NCI-H226 (cell line): ENCODE measurements around the gene CNTNAP3B.
"Not testable (repeated sequence)": the region's sequence is repeated elsewhere in the genome, so short reads cannot be mapped to it uniquely, and the experiment has no call there.

ENCODE experiments used
- DNase-seq: peaks from one replicate; pipeline ENCODE4 v3.0.0-alpha.2; 2015

The CNTNAP3B gene

GRCh38 chr9:42129073-42129729 lies at the start of gene CNTNAP3B:
Gene CNTNAP3B, minus strand, starts transcription at chr9:42129426. Its CDS starts 332 bp downstream, at chr9:42129094.
- not testable (repeated sequence) for DNase-seq

GRCh38 chr9:42160299-42160698 lies 31.1 kb upstream of the CNTNAP3B start:
- not testable (repeated sequence) for DNase-seq

- DNase-seq = not testable (repeated sequence)
These were observed 2.0 kb downstream of the CNTNAP3B start for GRCh38 chr9:42127056-42127841.

DNA sequence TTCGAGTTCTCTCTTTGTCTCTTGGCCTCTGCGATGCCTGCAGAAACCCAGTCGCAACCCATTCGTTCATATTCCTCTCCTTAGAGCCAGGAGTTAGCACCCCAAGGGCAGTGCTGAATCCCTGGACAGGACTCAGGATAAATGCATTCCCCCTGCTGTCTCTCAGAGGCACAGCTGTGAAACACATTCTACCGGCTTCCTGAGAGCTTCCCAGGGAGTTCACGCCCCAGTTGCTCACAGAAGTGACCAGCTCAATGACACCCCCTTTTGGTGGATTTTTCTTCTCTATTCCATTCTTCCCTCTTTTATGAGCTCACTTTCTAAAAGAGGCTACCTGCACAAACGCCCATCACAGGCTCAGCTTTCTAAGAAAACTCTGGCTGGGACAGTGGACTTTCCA lies 8.2 kb downstream of the CNTNAP3B start:
- not testable (repeated sequence) for DNase-seq

- DNase-seq = not testable (repeated sequence)
These were observed 33.3 kb downstream of the CNTNAP3B start for GRCh38 chr9:42095929-42096328.

GRCh38 chr9:42084559-42084952 lies 44.7 kb downstream of the CNTNAP3B start:
- DNase-seq = not testable (repeated sequence)

- DNase-seq = not testable (repeated sequence)
These were observed 45.2 kb downstream of the CNTNAP3B start for GRCh38 chr9:42083877-42084558.

DNA sequence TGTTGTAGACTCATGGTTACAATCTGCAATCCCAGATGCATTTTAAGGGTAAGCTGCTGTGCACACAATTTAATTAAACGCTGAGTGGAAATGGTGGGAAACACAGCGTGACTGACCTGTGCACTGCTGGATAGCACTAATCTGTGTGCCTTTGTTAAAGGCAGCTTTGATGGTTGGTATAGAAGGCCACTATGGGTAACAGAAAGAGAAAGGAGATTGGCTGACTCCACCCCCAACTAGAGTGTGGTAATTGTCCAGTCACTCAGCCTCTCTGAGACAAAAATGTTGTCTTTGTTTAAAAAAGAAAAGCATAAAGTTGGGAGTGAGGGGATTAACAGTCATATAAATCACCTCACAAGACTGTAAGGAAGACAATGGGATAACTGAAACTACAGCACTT lies 48.9 kb downstream of the CNTNAP3B start:
- DNase-seq = not testable (repeated sequence)

GRCh38 chr9:42074868-42075267 lies 54.4 kb downstream of the CNTNAP3B start:
- not testable (repeated sequence) for DNase-seq

GRCh38 chr9:42071026-42071425 lies 58.2 kb downstream of the CNTNAP3B start:
- not testable (repeated sequence) for DNase-seq

DNA sequence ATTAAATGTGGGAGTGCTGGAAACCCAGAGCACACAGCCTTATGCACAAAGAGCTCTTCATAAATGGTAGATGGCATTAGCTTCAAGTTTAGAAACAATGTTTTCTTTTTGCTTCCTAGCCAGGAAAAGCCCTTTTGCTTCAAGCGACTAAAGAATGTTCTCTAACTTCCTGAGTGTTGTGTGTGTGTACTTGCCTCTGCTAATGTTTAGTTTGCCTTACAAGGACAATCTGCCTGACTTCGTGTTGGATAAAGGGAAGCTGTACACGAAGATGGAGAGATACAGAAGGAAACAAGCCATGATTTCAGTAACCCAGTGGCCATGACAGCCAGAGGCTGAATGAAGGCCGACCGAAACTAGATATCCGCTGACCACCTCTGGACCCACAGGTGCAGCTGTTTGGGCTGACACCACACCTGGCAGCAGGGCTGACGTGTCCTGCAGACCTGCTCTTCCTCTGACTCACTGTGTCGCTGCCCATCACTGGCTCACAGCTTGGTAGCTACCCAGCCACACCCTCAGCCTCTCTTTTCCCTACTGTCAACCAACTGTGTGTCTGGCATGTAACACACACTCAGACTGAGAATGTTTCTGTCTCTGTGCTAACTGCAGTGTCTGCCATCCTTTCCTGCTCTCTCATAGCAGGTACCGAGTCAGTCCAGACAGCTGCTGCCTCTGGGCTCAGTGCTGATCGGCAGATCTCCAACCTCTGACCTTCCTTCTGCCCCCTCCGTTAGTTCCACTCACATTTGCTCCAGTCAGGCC lies 59.0 kb downstream of the CNTNAP3B start:
- DNase-seq = not testable (repeated sequence)

- not testable (repeated sequence) for DNase-seq
These were observed 75.4 kb downstream of the CNTNAP3B start for GRCh38 chr9:42053874-42054273.

- DNase-seq = not testable (repeated sequence)
These were observed 78.5 kb downstream of the CNTNAP3B start for GRCh38 chr9:42050701-42051100.

GRCh38 chr9:42044422-42045010 lies 84.7 kb downstream of the CNTNAP3B start:
- not testable (repeated sequence) for DNase-seq

GRCh38 chr9:42033541-42033940 lies 95.7 kb downstream of the CNTNAP3B start:
- DNase-seq = not testable (repeated sequence)

DNA sequence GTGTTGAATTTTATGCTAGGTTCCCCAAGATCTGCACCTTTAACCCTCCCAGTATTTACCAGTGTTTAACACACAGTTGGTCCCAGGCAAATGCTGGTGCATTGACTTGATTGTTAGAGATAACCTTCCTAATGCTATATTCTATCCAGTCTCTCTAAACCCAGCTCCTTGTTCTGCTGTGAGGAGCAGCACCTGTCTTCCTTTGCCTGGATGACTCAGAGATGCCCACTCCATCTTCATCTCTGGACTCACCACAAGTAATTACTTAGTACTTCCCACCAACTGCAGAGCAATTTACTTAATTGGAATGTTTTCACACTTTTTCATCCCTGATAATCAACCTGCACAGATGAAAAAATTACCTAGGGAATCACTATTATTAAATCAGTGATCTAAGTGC lies 108.6 kb downstream of the CNTNAP3B start:
- not testable (repeated sequence) for DNase-seq

DNA sequence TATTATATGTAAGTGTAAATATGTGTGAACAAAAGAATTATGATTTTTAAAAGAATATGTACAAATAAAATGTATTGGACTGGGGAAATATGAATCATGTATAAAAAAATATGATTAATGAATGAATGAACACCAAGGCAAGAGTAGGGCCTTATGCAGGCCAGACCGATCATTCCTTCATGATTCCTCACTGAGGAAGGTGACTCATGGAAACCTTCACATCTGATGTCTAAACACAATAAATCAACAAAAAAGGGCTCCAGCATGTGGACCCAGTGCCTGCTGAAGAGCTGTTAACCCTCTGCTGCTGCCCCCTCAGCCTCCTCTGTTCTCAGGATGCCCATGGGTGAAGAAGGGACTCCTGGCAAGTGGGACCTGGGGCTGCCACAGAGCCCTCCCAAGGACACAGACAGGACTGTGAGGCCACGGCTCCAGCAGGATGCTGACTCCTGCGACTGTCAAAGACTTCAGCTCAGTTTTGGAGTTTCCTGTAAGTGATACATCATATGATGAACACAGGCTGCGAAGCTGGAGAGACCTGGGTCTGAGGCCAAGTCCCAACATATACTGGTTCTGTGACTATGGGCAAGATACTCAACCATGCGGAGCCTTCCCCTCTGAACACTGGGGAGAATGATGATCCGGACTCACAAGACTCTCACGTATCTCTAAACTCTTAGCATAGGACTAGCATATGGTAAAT lies 110.9 kb downstream of the CNTNAP3B start:
- DNase-seq = peak; percentile 1

DNA sequence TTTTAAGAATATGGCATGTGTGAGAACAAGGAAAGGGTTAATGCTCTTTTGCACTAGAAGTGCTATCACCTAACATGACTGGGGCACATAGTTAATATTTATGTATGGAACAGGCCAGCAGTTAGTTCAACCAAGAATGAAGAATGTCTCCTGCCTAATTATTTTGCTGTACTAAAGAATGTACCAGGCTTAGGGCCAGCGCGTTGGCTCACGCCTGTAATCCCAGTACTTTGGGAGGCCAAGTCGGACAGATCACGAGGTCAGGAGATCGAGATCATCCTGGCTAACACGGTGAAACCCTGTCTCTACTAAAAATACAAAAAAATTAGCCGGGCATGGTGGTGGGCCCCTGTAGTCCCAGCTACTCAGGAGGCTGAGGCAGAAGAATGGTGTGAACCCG lies 114.9 kb downstream of the CNTNAP3B start:
- DNase-seq = not testable (repeated sequence)

DNA sequence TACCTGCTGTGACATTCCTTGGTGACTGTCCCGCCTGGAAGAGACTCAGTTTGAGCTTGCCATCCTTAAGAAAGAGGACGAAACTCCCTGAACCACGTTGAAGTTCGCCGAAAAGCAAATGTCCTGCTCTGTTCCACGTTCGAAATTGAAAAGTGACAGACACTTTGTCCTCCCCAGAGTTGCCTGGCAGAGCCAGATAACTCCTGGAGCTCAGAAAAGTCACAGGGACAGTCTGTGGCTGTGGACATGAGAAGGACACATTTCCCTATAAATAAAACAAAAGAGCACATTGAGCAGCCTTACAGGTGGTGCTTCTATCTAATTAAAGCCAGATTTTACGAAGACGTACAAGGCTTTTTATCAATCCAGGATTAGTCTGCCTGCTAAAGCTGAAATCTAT lies 137.6 kb downstream of the CNTNAP3B start:
- not testable (repeated sequence) for DNase-seq

GRCh38 chr9:41980271-41980670 lies 149.0 kb downstream of the CNTNAP3B start:
- not testable (repeated sequence) for DNase-seq

GRCh38 chr9:41977965-41978600 lies 151.1 kb downstream of the CNTNAP3B start:
- DNase-seq = not testable (repeated sequence)
